COLO668 (cell line): Measurements from ENCODE around the gene BAAT.
"Not testable (repeated sequence)": the region's sequence is repeated elsewhere in the genome, so short reads cannot be mapped to it uniquely, and the experiment has no call there.

ENCODE experiments used
- DNase-seq: peaks from one replicate; lab custom pipeline; 2025; ENCODE audit not compliant: unreplicated experiment; lab: John Stamatoyannopoulos, UW

BAAT gene

DNA sequence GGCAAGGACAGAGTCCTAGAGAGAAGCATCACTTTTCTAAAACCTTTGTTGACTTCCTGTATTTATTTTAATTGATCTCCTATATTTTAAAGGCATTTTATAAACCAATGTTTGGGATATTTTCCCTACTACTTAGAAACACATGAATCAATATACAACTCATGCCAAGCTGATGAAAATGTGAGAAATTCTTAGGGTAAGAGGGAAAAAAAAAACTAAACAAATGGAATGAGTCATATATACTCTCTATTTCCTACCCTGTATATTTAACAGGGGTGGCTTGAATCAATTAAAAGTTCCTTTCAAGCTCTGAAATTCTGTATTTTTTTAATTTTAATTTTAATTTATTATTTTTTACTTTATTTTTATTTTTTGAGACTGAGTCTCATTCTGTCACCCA lies 19.6 kb downstream of the BAAT start:
- no peak for DNase-seq

DNA sequence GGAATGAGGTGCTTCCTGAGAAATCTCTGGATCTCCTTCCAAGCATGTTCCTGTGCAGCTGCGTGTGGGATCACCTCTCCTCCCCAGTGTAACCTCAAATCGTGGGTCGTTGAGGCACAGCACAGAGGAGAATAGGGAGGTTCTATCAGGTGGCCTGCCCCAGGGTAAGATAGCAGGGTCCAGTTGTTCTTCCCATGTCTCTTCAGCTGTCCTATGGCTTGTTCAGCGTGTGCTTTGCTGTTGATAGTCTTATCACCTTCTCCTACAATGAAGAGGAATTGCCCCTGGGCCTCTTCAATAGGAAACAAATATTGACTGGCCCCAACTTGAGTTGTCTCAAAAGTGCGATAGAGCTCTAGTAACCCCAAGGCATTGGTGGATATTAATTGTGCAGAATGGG lies 22.4 kb downstream of the BAAT start:
- DNase-seq = no peak

GRCh38 chr9:101360647-101361046 lies 24.2 kb downstream of the BAAT start:
- no peak for DNase-seq

GRCh38 chr9:101359679-101360078 lies 25.1 kb downstream of the BAAT start:
- no peak for DNase-seq

DNA sequence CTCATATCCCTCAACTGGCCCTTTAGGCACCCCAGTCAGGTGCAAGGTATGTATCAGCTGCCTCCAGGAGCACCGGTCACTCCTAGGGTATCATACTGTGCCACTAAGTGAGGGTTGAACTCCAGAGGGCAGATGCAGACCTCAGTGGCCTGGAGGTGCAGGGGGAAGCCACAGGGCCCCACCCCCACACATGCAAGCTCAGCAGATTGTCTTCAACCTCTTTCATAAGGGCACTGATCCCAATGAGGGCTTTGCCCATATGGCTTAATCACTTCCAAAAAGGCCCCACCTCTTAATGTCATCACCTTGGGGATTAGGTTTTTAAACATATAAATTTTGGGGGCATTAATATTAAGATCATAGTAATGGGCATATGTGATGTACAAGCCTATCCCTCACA lies 28.2 kb downstream of the BAAT start:
- no peak for DNase-seq

GRCh38 chr9:101354765-101355708 lies 29.8 kb downstream of the BAAT start:
- DNase-seq = no peak

- peak; percentile 12 for DNase-seq
Observed at GRCh38 chr9:101354143-101354764, 30.6 kb downstream of the BAAT start.

DNA sequence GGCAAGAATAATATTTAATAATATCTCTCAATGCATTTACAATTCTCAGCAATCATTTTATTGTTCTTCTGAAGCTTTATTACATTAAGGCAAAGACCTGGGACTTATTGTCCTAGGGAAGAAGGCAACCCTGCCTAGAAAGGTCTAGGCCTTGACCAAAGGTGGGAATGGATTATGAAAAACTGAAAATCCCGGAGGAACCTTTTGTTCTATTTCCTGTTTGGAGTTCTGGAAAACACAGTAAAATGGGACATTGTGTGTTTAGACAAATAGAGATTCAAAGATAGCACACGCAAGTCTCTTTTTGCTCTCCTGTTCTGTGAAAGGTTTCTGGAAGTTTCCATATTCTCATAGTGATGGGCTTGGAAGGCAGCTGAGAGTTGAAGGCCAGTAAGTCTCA lies 31.1 kb downstream of the BAAT start:
- no peak for DNase-seq

DNA sequence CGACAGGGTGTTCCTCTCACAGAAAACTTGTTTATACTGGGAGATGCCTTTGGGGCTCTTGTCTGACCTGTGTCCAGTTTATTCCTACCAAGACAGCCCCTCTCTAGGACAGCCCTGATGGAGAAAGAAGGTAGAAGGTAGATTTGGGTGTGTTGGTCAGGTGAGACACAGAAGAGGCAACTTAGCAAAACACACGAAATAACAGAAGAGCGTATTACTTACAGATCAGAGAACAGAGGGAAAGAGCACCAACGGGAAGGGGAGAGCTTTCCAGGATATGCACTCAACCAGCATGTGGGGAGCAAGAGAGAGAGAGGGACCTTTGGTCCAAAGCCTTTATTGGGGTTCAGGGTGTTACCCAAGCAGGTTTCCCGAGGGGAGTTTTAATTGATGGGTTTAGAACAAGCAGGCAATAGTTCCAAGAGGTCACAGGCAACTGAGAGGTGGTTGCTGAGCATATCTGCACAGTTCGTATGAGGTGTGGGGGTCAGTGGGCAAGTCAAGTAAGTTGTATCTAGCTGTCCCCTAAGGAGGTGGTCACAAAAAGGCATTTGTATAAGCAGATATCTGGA lies 31.8 kb downstream of the BAAT start:
- DNase-seq = no peak

GRCh38 chr9:101350285-101350684 lies 34.5 kb downstream of the BAAT start:
- no peak for DNase-seq

DNA sequence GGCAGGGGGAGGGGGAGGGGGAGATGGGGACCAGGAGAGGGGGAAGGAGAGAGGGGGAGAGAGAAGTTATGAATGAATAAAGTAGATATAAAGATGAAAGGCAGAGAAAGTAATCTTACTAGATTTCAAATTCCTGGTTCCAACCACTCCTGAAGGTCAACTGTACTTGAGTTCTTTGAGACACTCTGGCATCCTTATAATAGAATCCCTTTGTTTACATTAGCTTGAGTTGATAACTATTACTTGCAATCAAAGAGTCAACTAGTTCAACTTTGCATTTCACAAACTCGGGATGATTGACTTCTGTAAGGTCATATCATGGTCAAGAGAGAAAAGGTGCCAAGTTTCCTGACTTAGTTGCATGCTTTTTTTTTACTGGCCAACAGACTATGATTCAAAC lies 42.2 kb downstream of the BAAT start:
- DNase-seq = no peak

DNA sequence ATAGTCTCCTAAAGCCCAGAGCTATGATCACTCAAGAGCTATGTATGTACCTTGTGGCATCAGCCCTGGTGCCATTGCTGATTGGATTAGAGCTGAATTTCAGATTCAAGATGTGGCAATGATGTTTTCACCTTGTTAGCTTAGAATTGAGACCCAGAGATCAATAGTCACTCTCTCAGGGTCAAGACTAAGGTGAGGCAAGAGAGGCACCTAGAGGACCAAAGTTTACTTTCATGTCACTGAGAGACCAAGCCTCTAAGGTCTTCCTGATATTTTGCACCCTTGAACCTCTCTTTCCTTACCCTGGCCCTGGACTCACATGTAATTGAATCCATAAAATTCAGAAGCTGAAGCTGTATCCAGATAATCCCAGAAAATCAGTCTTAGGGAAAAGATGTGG lies 42.8 kb downstream of the BAAT start:
- DNase-seq = no peak

DNA sequence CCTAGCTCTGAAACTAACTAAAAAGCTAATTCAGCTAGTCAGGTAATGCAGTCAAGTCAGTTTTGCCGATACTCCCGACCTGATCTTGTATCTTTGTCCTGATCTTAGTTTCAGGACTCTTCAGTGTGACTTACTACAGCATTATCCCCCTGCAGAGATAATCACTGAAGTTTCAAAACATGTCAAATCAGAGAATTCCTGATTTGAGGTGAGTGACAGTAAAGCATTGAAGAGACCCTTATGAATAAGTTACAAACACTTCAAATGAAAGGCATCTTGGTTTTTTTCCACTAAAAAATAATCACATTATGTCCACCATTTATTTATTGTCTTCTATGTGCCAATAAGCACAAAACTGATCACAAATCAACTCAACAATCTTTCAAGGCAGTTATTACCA lies 47.6 kb downstream of the BAAT start:
- DNase-seq = no peak

DNA sequence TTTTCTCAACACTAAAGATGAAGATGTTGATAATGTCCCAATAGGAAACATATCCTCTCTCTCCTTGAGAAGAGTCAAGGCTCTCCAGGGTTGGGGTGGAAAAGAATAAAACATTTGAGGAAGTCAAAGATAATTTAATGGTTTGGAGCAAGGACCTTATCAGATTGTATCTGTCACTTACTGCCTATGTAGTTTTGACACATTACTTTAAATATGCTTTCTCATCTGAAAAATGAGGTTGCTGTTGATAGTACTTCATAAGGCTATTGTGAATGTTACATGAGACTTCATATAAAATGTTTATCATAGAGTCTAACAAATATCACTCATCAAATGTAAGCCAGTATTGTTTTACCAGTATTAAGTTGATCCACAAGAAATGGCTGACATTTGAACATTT lies 48.7 kb downstream of the BAAT start:
- no peak for DNase-seq

DNA sequence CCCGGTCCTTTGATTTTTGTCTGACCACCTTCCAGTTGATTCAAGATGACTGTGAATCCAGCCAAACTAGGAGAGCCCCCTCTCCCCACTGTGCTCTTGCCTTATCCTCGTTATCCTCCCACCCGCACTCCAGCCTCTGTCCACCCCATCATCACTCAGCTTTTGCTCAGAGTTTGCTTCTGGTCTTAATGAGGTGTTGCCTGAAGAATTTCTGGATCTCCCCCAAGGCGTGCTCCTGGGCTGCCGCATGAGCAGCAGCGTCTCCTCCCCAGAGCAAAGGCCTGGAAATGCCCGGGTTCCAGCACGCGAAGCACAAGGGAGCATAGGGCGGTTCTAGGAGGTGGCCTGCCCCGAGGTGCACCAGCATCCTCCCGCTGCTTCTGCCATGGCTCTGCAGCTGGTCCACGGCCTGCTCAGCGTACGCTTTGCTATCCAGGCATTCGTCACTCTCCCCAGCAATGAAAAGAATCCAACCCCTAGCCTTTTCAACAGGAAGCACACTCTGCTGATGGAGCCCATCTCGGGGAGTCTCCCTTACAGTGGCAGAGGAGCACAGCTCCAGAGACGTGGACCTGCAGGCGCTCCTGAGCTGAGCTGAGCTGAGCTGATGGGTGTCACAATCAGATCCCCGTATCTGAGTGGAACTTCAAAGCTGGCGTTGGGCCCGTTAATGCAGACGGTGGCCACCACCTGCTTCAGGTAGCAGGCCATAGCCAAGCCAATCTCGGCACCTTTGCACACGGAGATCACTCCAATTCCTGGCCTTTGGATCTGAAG lies 50.7 kb downstream of the BAAT start:
- DNase-seq = no peak

GRCh38 chr9:101333490-101333889 lies 51.3 kb downstream of the BAAT start:
- no peak for DNase-seq

DNA sequence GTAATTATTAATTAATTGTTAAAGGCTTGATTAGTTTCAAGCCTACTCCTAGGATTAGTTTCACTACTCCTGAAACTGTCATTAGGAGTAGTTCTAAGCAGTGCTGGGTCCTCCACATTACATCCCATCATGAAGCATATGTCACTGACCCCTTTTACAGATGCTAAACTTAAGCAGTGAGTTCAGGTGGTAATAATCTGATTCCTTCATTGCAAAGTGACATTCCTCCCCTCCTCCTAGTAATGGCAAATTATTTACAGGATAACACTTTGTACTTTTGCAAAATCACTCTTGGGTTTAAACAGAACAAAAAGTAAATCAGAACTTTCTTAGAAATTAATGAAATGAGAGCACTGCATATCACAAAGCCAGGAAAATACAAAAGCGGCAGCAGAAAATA lies 52.4 kb downstream of the BAAT start:
- DNase-seq = no peak

DNA sequence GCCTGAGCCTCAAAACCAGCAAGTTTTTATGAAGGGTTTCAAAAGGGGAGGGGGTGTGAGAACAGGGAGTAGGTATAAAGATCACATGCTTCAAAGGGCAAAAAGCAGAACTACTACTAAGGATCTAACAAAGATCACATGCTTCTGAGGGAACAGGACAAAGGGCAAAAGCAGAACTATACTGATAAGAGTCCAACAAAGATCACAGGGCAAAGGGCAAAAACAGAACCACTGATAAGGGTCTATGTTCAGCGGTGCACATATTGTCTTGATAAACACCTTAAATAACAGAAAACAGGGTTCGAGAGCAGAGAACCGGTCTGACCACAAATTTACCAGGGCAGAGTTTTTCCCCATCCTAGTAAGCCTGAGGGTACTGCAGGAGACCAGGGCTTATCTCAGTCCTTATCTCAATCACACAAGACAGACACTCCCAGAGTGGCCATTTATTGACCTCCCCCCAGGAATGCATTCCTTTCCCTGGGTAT lies 57.3 kb downstream of the BAAT start:
- not testable (repeated sequence) for DNase-seq

GRCh38 chr9:101326501-101326900 lies 58.3 kb downstream of the BAAT start:
- peak; percentile 20 for DNase-seq

DNA sequence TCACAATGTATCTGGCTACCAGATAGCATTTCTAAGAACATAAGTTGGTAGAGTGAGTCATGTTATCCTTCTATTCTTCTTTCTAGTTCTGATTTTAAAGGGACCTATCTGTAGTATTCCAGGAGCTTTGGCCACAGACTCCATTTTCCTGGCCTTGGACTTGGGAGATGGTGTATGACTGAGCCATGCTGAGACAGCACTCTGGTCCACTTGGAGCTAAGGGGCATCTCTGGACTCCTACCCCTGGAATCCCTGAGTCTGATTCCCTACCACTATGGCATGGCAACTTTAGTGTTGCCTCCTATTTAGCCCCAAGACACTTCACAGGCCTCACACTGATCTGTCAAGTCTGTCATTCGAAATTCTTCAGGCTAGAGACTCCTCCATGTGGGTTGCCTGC lies 58.8 kb downstream of the BAAT start:
- no peak for DNase-seq

DNA sequence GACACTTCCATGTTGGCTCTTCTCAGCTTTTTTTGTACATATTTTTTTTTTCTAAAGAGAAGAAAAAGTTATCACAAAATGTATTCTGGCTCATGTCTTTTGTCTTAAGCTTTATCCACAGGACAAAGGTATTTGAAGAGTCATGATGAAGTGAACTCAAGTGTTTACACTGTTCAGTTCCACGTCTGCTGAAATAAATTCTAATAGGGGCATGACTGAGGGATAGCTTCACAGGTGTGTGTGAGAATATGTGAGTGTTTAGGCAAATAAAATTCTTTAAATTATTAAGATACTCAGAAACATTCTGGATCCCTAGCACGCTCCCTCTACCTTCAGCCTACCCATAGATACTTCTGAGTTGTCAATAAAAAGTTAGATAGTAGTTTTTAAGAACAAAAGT lies 59.8 kb downstream of the BAAT start:
- DNase-seq = no peak
